Pulmonary artery endothelial cell (primary cell): ENCODE data around the gene SLC2A8. TPM values are rescaled to one million over a fixed set of nuclear protein-coding genes. Genes with fewer than 3 reads are reported as not detected.
A peak's percentile ranks its signal among the peaks of the same experiment; 100 is the strongest.

Source experiments
- DNase-seq: peaks from one replicate; pipeline ENCODE4 v3.0.0-alpha.2; 2011; ENCODE audit warnings: low read depth, low spot score
- total RNA-seq: library from RNA; depleted of rRNA; stranded (reverse); fragments of >200 nt; gene quantifications from 2 replicates; pipeline ENCODE4 v1.2.3, GENCODE V29; 2014

Gene SLC2A8
- total RNA-seq, 1 donor from 2014 or later = 9.4 TPM

DNA sequence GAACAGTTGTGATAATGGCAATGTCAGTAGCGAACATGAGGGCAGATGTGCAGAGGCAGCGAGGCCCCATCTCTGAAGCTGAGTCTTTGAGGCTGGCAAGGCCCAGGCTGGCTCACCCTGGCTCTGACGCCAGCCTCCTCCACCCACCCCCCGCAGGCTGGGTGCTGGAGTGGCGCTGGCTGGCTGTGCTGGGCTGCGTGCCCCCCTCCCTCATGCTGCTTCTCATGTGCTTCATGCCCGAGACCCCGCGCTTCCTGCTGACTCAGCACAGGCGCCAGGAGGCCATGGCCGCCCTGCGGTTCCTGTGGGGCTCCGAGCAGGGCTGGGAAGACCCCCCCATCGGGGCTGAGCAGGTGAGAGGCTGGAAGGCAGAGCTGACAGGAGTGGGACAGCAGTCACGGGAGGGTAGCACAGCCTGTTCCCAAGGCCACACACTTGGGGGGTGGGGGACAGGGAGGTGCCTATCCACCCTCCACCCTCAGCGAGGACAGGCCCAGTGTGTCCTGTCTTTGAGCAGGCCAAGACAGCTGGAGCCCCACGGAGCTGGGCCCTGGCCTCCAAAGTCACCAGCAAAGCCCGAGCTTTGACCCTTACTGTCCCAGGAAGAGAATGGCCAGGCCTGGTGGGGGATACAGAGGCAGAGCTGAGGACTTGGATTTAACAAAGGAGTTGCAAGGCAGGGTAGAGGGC, 5.6 kb downstream of the SLC2A8 start:
- no peak for DNase-seq

DNA sequence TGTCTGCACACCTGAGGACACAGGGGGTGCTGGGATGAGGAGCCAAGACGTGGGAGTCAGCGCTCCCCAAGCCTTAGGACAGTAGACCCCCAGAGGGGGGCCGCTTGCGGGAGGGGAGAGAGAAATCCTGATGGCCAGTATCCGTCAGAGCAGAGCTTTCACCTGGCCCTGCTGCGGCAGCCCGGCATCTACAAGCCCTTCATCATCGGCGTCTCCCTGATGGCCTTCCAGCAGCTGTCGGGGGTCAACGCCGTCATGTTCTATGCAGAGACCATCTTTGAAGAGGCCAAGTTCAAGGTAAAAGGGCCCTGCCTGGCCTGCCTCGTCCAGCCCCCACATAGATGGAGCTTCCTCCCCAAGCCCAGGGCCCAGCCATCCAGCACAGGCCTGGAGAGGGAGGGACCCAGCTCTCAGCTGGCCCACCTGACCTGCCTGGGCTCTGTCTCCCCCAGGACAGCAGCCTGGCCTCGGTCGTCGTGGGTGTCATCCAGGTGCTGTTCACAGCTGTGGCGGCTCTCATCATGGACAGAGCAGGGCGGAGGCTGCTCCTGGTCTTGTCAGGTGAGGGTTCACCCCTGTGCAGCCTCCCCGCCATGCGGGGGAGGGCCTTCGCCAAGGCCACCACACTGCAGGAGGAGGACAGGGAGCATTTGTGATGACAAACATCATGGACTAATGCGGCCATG, 6.7 kb downstream of the SLC2A8 start:
- no peak for DNase-seq

DNA sequence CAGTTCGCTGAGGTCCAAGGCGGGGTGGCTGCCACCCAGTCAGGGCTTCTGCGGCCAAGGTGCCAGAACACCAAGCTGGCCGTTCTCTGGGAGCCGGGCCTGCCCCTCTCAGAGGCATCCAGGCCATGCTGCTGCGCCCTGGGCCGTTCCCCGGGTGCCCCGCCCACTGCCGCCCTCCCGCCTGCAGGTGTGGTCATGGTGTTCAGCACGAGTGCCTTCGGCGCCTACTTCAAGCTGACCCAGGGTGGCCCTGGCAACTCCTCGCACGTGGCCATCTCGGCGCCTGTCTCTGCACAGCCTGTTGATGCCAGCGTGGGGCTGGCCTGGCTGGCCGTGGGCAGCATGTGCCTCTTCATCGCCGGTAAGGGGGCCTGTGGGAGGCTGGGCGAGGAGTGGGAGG, 7.7 kb downstream of the SLC2A8 start:
- DNase-seq = no peak

DNA sequence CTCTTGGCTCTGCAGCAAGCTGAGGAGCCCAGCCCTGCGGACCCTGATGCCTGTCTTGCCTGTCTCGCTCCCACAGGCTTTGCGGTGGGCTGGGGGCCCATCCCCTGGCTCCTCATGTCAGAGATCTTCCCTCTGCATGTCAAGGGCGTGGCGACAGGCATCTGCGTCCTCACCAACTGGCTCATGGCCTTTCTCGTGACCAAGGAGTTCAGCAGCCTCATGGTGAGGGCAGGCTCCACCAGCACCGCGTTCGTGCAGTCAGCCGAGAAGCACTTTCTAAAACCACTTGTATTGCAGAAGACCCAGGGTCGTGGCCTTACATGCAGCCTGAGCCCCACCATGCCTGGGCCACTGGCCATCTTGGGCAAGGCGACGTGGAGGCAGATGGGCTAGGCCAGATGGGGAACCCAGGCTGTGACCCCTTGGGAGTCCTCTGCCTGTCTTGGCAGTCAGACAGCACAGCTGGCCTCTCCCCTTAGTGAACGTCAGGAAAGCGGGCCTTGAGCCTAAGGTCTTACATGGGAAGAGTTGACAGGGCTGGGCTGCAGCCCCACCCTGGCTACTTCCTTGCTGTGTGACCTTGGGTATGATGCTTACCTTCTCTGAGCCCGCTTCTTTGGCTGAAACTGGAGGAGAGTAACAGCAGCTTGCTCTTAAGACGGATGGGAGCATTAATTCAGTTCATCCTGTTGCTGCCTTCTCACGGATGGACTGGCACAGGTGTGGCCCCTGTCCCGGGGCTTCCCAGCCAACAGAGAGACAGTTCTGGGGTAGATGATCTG, 8.6 kb downstream of the SLC2A8 start:
- no peak for DNase-seq

DNA sequence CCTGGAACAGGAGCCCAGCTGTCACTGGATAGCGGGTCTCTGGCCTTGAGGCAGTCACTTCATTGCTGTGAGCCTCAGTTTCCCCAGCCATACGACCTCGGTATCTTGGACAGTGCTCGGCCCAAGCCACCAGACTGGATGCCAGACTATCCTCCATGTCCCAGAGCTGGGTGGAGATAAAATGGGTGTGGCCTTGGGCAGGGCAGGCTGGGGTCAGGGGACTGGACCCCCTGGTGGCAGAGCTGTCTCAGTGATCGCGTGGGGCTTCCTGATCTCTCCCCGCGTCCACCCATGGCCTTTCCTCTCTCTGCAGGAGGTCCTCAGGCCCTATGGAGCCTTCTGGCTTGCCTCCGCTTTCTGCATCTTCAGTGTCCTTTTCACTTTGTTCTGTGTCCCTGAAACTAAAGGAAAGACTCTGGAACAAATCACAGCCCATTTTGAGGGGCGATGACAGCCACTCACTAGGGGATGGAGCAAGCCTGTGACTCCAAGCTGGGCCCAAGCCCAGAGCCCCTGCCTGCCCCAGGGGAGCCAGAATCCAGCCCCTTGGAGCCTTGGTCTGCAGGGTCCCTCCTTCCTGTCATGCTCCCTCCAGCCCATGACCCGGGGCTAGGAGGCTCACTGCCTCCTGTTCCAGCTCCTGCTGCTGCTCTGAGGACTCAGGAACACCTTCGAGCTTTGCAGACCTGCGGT, 10.0 kb downstream of the SLC2A8 start:
- DNase-seq = no peak

DNA sequence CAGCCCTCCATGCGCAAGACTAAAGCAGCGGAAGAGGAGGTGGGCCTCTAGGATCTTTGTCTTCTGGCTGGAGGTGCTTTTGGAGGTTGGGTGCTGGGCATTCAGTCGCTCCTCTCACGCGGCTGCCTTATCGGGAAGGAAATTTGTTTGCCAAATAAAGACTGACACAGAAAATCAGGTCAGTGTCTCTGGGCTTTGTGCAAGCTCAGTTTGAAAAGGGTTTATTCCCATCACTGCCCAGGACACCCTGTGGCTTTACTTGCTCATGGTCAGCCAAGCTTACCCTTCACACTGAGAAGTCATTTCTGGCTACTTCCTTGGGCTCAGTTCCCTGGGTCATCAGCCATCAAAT, 10.5 kb downstream of the SLC2A8 start:
- DNase-seq = no peak

DNA sequence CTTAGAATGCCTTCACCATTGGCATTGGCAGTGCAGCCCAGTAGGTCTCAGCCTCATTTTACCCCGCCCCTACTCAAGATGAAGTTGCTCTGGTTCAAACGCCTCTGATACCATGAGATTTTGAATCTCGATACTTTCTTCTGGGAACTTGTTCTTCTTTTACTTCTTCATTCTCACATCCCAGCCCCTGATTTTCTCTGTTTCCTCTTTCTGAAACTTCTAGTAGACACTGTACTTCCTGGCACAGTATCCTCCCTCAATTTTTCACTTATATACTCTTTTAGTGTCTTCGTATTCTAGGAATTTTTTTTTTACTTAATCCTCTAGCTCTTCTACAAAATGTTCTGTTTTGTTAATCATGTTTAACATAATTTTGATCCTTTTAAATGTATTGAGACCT, 14.2 kb downstream of the SLC2A8 start:
- no peak for DNase-seq

DNA sequence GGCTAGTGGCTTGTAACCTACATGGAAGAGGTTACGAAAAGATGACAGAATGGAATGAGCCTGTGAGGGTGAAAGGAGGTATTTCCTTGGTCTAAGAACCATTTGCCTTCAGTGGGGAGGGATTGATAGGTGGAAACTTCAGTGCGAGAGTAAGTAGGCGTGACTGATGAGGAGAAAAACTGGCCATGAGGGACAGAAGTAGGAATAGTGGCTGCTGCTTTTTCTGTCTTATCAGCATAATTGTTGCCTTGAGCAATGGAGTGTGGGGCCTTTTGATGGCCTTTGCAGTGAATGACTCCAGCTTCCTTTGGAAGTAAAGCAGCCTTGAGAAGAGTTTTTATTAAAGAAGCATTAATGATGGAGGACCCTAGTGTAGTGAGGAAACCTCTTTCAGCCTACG, 18.2 kb downstream of the SLC2A8 start:
- DNase-seq = no peak

DNA sequence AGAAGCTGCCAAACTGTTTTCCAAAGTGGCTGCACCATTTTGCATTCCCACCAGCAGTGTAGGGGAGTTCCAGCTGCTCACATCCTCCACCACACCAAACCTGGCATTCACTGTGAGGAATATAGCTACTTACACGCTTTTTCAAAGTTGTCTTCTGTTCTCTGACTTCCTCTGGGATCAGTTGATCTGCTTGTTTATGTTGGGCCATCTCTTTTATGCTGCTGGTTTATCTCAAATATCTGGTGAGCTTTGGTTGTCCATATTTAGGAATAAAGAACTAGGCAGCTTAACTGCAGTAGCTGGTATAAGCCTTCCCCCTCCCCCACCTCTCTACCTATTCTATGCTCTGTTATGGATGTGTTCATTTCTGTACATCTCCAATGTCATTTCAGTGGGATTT, 18.7 kb downstream of the SLC2A8 start:
- DNase-seq = no peak

DNA sequence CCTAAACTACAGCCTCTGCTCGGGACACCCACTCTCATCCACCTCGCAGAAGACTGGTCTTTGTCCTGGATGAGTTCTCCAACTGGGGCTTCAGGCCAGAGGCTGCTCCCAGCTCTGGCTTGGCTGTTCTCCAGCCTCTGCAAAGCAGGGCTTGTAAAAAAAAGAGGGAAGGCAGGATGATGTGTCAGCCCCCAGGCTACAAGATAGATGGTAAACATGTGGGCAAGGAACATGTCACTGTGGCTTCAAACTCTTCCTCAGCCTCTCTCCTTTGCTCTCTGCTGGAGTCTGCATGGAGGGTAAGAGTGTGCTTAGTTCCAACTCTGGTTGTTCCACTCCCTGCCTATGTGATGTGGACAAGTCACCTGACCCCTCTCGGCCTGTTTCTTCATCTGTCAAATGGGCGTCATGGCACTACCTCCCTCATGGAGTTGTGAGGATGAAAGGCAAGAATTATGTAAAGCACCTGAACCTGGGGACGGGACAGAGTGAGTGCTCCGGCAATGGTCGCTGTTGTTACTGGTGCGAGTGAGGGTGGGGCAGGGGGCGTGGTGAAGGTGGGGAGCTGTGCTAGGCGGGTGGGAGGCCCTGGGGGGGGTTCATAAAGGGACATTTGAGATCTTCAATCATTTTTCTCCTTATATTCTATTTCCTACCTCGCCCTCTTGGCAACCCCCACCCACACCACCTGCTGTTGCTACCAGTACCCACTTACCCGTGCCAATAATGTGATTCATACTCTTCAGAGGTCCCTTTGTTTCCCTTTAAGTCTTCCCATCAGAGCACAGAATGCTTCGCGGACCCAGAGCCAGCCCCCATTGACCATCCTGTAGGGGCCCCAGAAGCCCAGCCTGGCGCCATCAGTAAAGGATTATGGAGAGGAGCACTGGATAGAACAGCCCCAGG, 20.4 kb downstream of the SLC2A8 start:
- no peak for DNase-seq

DNA sequence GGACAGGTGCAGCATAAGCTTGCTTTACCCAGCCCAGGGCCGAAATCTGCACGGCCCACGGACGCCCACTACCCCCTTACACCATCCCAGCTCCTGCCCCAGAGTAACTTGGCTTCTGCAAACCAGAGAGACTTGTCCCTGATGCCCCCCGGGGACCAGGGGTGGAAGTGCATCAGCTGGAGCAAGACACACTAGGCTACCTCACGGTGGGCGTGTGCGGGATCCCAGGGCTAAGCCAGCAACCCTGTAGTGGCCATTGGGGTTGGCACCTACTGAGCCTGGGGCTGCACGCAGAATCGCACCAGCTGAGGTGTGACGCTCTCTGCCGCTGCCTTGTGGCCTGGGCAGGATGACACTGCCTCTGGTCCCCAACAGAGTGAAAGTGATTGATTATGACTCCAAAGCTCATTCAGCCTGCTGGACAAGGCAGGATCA, 21.1 kb downstream of the SLC2A8 start:
- no peak for DNase-seq

DNA sequence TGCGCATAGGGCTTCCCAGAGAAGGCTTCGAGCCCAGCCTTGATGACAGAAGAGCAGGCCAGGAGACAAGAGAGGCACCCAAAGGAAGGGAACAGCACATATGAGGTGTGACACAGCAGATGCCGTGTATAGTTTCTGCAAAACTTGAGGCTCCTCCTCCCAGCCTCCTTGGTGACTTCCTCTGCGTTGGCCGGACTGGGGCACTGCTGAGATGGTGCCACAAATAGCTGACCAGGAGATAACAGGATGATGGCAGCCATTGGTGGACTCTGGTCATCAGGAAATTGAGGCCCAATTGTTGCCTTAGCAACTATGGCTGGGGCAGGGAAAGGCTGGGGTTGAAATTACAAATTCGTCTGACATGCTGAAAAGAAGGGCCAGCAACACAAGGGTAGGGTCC, 22.4 kb downstream of the SLC2A8 start:
- DNase-seq = no peak

DNA sequence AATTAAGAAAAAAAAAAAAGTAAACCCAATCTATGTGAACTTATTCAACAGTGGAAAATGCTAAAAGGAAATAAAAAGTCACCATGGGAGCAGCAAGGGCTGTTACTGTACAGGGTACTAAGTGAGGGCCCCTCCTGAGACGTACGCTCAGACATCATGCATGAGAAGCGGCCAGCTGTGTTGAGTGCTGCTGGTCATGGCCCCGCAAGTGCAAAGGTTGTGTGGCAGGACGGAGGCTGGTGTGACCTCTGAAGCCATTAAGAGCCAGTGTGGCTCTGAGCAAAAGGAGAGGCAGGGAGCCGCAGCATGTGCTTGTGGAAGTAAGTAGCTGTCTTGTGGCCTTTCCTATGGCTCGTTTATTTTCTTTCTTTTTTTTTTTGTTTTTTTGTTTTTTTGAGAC, 24.1 kb downstream of the SLC2A8 start:
- DNase-seq = no peak

DNA sequence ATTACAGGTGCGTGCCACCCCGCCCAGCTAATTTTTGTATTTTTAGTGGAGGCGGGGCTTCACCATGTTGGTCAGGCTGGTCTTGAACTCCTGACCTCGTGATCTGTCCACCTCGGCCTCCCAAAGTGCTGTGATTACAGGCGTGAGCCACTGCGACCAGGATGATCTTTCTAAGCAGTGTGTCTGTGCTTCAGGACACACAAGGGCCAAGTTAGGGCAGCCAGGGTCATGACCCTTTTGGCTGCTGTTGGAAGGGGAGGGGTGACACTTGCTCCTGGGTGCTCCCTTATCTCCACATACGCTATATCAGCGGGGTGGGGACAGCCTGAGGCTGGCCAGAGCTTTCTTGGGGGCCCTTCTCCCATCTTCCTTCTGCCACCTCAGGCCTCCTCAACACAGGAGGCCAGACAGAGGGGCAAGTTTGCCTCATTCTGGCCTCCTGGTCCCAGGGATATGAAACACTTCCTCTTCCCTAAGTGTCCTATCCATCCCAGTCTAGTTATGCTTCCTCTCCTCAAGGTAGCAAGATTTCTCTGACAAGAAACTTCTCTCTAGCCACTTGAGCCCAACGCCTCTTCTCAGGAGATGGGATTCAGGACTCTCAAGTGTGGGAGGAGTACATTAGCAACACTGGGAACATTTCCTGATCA, 25.3 kb downstream of the SLC2A8 start:
- DNase-seq = no peak

DNA sequence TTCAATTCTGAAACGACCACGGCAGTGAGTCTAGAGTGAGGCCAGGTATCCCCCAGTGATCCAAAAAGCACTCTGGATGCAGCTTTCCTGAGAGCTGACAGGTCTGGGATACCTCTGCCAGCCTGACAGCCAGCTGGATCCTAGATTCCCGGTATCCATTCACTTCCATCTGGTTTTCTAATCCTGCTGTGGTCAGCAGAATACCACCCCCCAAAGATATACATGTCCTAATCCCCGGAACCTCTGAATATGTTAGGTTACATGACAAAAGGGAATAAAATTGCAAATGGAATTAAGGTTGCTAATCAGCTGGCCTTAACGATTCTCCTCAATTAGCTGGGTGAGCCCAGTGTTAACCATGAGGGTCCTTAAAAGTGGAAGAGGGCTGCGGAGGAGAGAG, 25.8 kb downstream of the SLC2A8 start:
- no peak for DNase-seq

DNA sequence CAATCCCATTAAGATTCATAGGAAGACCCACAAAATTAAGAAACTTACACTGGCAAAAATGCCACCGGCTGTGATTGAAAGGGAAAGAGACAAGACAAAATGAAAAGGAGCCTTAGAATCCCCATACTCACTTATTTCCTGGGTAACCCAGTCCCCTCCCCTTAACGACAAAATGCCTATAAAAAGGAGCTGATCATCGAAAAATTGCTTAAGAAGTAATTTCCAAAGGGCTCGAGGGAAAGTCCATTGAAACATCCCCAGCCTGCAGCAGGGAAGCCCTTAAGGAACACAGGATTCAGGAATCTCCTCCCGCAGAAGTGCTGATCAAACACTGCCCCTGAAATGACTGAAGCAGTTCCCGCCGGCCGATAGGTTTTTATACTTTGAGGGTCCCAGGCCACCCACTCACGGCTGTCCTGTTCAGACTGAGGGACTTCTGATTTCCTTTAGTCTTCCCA, 26.5 kb downstream of the SLC2A8 start:
- no peak for DNase-seq

DNA sequence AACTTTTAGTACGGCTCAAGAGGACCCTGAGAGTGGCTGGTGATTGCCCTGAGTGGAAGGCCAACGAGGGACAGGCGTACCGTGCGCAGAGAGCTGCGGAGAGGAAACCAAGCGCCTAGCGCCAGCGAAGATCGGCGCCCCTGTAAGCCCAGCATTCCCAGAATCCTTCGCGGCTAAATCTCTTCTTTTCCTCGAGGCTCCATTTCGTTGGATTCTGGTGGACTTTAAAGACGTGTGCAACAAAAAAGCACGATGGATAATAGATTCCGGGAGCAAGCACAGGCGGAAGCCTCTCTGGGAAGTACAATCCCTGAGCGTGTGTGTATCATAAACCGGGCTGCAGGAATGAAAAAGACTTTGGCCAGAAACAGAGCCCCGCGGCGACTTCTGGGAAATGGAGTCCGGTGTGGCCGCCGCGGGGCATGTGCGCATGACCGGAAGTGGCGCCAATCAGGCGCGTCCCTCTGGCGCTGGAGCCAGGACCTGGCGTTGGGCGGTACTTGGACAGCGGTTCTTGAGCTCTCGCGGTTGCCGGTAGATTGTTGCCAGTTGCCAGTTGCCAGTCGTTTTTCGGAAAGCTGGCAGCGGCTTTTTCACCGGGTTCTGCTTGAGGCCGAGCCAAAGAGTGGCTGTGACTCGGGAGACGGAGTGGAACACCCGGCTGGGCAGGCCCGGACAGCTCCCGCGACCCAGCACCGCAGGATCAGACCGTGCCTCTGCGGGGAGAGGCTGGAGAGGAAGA, 27.1 kb downstream of the SLC2A8 start, which contains the start of gene ZNF79:
TSS of gene ZNF79 (plus strand) at position 449 of the 742 bp plus-strand sequence. CDS start 406 bp downstream, outside the sequence.
- DNase-seq = peak; percentile 79

DNA sequence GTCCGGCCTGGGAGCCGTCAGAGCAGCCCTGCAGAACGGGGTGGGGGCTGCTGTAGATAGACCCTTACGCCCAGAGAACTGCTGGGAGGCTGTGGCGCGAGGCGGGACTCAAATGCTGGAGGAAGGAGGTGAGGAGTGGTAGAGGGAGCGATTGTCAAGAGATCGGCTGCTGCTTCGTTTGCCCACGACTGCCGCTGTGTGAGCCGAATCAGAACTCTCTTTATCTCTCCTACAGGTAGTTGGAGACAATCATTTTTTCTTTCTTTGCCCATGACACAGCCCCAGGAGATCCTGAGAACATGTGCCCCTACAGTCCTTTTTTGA, 27.7 kb downstream of the SLC2A8 start:
- no peak for DNase-seq

DNA sequence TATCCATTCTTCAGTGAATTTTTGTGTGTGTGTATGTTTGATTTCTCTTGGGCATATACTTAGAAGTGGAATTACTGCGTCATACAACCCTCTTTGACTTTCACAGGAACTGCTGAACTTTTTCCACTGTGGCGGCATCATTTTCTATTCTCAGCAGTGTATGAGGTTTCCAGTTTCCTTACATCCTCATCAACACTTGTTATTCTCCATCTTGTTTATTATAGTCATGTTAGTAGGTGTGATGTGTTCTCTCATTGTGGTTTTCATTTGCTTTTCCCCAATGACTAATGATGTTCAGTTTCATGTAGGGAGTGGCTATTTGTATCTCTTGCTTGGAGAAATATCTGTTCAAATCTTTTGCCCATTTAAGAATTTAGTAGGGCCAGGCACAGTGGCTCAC, 29.8 kb downstream of the SLC2A8 start:
- DNase-seq = no peak

DNA sequence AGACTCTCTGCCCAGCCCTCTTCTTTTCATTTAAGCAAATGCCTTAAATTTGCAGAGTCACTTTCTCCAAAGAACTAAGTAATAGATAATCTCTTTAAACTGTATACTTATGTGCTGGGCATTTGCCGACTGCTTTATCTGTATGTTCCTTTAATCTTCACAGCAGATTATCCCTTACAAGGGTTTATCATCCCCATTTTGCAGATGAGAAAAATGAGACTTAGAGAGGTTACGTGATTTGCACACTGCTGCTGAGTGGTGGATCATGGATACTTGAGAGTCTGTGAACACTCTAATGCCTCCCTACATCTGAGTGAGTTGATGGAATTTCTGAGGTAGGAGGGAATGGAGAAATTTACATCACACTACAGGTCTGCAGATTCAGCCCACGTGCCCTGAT, 31.4 kb downstream of the SLC2A8 start:
- DNase-seq = no peak
